HUES64 (cell line): ENCODE data around the gene NTNG1.
"Not testable (repeated sequence)": the region's sequence is repeated elsewhere in the genome, so short reads cannot be mapped to it uniquely, and the experiment has no call there.

Experiments
- H3K27ac ChIP-seq: 2 replicates; pipeline ENCODE4 v1.7.0; 2013; ENCODE audit warnings: low read depth, low read length, inconsistent platforms
- H3K27me3 ChIP-seq: 2 replicates; pipeline ENCODE4 v1.6.1; 2013; ENCODE audit warnings: mild to moderate bottlenecking, low read length; ENCODE audit not compliant: insufficient read depth
- H3K36me3 ChIP-seq: 2 replicates; pipeline ENCODE4 v1.6.1; 2013; ENCODE audit warnings: mild to moderate bottlenecking, low read length; ENCODE audit not compliant: insufficient read depth
- H3K4me1 ChIP-seq: 2 replicates; pipeline ENCODE4 v1.6.1; 2013; ENCODE audit warnings: mild to moderate bottlenecking, low read length, moderate library complexity; ENCODE audit not compliant: insufficient read depth
- H3K4me3 ChIP-seq: 2 replicates; pipeline ENCODE4 v1.5.1; 2013; ENCODE audit warnings: mild to moderate bottlenecking, low read length, moderate library complexity
- H3K9ac ChIP-seq: 2 replicates; pipeline ENCODE4 v1.6.1; 2013; ENCODE audit warnings: mild to moderate bottlenecking, low read depth, low read length
- H3K9me3 ChIP-seq: 2 replicates; pipeline ENCODE4 v1.6.1; 2013; ENCODE audit warnings: low read depth, low read length; ENCODE audit not compliant: insufficient read depth
- WGBS: fragments of 150-250, 120-280 bp; methylation state at CpG from one replicate; pipeline ENCODE4 v1.1.7; 2013; ENCODE audit warnings: missing lambda C conversion rate; 5-methylcytosine and 5-hydroxymethylcytosine counted together

Gene NTNG1

DNA sequence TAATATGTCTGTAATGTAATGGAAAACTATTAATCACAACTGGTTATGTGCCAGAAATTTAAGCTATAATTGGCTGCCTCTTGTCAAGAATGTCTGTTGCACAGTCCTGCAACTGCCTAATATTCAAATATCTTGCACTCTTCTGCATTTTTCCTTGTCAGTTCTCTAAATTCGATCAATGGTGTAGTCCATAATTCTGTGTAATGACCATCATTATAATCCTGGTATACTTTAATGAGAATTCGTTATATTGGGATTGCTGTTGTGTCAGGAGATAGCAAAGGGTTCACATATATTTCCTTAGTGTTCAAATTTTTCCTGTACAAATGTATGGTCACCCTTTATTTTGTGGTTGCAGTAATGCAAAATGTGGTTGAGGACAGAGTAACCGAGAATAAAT lies 4.8 kb downstream of the NTNG1 start:
- H3K27me3 ChIP-seq = peaks cover 8% of the 10 kb centered on the region; the same call in 1 of the 2 replicates
- no peak overlapping the region for H3K9ac ChIP-seq
- H3K27ac ChIP-seq = no peak overlapping the region
- 97% methylated on average over 3 of the region's 3 CpGs for WGBS
- no peaks in the 10 kb centered on the region for H3K9me3 ChIP-seq
- H3K4me1 ChIP-seq = peaks cover 12% of the 10 kb centered on the region; the same call in 1 of the 2 replicates
- H3K4me3 ChIP-seq = no peak overlapping the region
- no peaks in the 10 kb centered on the region for H3K36me3 ChIP-seq

- 97% methylated on average over 5 of the region's 6 CpGs for WGBS
- peaks cover 7% of the 10 kb centered on the region; the same call in 1 of the 2 replicates for H3K4me1 ChIP-seq
- no peaks in the 10 kb centered on the region for H3K27me3 ChIP-seq
- no peak overlapping the region for H3K27ac ChIP-seq
- no peaks in the 10 kb centered on the region for H3K9me3 ChIP-seq
- H3K4me3 ChIP-seq = no peak overlapping the region
- H3K36me3 ChIP-seq = no peaks in the 10 kb centered on the region
- H3K9ac ChIP-seq = no peak overlapping the region
These were observed 7.0 kb downstream of the NTNG1 start for GRCh38 chr1:107147843-107148242.

- 90% methylated on average over 1 of the region's 1 CpG for WGBS
- H3K36me3 ChIP-seq = no peaks in the 10 kb centered on the region
- no peak overlapping the region for H3K27ac ChIP-seq
- no peaks in the 10 kb centered on the region for H3K9me3 ChIP-seq
- H3K9ac ChIP-seq = no peak overlapping the region
- no peak overlapping the region for H3K4me3 ChIP-seq
- no peaks in the 10 kb centered on the region for H3K27me3 ChIP-seq
- H3K4me1 ChIP-seq = no peaks in the 10 kb centered on the region
These were observed 9.1 kb downstream of the NTNG1 start for GRCh38 chr1:107149946-107150345.

DNA sequence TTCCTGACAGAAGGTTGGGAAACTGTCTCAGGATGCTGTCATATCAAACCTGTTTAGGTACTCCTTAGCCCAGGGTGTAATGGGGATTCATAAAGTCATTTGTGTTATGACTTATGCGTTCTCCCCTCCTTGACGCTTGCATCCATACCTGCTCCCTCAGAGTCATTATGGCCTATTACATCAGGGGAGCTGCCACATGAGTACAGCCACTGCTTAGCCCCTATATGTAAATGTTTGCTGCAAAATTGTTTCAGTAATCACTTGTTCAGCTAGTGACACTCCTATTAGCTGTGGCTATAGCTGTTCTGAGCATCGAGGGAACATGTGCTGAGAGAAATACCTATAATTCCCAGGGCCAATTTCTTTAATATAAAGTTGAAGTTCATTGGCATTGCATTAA lies 10.5 kb downstream of the NTNG1 start:
- H3K9me3 ChIP-seq = no peaks in the 10 kb centered on the region
- no peaks in the 10 kb centered on the region for H3K27me3 ChIP-seq
- no peak overlapping the region for H3K27ac ChIP-seq
- H3K9ac ChIP-seq = no peak overlapping the region
- WGBS = 100% methylated on average over 3 of the region's 3 CpGs
- no peak overlapping the region for H3K4me3 ChIP-seq
- H3K36me3 ChIP-seq = no peaks in the 10 kb centered on the region
- H3K4me1 ChIP-seq = no peaks in the 10 kb centered on the region

DNA sequence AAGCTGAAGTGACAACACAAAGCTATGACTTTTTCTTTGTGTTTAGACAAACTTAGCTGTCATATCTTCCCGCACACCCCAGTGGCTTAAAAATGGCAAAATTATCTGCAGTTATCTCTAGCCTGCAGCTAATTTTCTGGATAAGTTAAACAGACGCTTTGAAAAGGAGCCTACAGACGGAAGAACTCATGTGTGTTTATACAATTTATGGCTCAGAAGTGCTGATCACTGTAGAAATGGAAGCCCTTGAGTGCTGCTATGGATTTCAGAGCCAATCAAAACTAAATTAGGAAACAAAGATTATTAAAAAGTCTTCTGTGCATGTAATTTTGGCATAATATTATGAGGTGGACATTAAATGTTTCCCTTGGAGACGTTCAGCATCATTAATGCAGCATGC lies 11.6 kb downstream of the NTNG1 start:
- Histone ChIP-seq H3K27me3 (no peaks in the 10 kb centered on the region), H3K36me3 (no peaks in the 10 kb centered on the region), H3K4me3 (no peak overlapping the region), H3K27ac (no peak overlapping the region), H3K9ac (no peak overlapping the region), H3K4me1 (no peaks in the 10 kb centered on the region), H3K9me3 (no peaks in the 10 kb centered on the region)
- WGBS = 93% methylated on average over 3 of the region's 4 CpGs

GRCh38 chr1:107153014-107153413 lies 12.2 kb downstream of the NTNG1 start:
- 96% methylated on average over 2 of the region's 2 CpGs for WGBS
- Histone ChIP-seq H3K4me1 (no peaks in the 10 kb centered on the region), H3K27me3 (no peaks in the 10 kb centered on the region), H3K9ac (no peak overlapping the region), H3K4me3 (no peak overlapping the region), H3K27ac (no peak overlapping the region), H3K36me3 (no peaks in the 10 kb centered on the region), H3K9me3 (no peaks in the 10 kb centered on the region)

GRCh38 chr1:107158496-107158895 lies 17.7 kb downstream of the NTNG1 start:
- 96% methylated on average over 5 of the region's 5 CpGs for WGBS

GRCh38 chr1:107158991-107159390 lies 18.2 kb downstream of the NTNG1 start:
- Histone ChIP-seq H3K4me1 (no peaks in the 10 kb centered on the region), H3K9ac (no peak overlapping the region), H3K9me3 (0 out of 2 replicates have a peak, but pooled peaks cover 4% of the 10 kb centered on the region), H3K27ac (no peak overlapping the region), H3K27me3 (no peaks in the 10 kb centered on the region), H3K4me3 (no peak overlapping the region), H3K36me3 (no peaks in the 10 kb centered on the region)
- WGBS = 91% methylated on average over 3 of the region's 3 CpGs

More at GRCh38 chr1:107158496-107158895, 17.7 kb downstream of the NTNG1 start:
- Histone ChIP-seq H3K9ac (no peak overlapping the region), H3K9me3 (no peaks in the 10 kb centered on the region), H3K36me3 (no peaks in the 10 kb centered on the region), H3K27ac (no peak overlapping the region), H3K4me3 (no peak overlapping the region), H3K27me3 (no peaks in the 10 kb centered on the region), H3K4me1 (no peaks in the 10 kb centered on the region)

DNA sequence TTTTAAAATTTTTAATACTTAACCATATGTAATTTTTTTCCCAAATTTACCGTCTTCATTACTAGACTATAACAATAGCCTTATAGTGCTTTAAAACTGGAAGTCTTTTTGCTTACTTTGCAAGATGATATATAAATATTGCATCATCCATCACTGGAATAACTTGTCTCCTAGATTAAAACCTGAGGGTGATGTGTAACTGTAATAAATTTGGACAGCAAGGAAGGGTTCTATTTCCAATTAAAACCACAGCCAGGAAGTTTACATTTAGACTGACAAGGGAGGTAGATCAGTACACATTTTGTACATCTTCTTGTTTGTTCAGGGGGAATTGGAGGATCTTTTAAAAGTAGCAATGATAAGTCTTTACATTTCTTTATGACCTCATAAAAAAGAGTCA lies 21.9 kb downstream of the NTNG1 start:
- no peak overlapping the region for H3K4me3 ChIP-seq
- H3K36me3 ChIP-seq = no peaks in the 10 kb centered on the region
- H3K27me3 ChIP-seq = no peaks in the 10 kb centered on the region
- WGBS = no CpG with 5 or more reads among the region's 1 CpG
- H3K4me1 ChIP-seq = no peaks in the 10 kb centered on the region
- no peak overlapping the region for H3K9ac ChIP-seq
- no peak overlapping the region for H3K27ac ChIP-seq
- H3K9me3 ChIP-seq = 0 out of 2 replicates have a peak, but pooled peaks cover 6% of the 10 kb centered on the region

DNA sequence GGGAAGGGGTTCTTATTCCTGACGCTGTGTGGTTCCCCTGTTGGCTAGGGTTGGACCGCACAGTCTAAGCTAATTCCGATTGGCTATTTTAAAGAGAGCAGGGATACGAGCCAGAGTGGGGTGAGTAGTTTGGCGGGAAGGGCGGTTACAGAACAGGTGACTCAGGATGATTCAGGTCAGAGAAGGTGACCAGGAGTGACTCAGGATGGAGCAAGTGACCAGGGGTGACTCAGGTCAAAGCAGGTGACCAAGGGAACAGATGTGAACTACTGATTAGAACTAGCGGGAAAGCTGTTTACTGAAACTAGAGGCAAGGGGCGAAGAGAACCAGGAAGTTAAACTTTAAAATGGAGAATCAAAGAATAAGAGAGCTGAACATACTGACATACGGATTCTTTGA lies 24.1 kb downstream of the NTNG1 start:
- H3K4me1 ChIP-seq, H3K9me3 ChIP-seq, H3K27ac ChIP-seq, H3K9ac ChIP-seq, H3K36me3 ChIP-seq, H3K4me3 ChIP-seq, H3K27me3 ChIP-seq: not testable (repeated sequence)
- WGBS = 96% methylated on average over 9 of the region's 9 CpGs

DNA sequence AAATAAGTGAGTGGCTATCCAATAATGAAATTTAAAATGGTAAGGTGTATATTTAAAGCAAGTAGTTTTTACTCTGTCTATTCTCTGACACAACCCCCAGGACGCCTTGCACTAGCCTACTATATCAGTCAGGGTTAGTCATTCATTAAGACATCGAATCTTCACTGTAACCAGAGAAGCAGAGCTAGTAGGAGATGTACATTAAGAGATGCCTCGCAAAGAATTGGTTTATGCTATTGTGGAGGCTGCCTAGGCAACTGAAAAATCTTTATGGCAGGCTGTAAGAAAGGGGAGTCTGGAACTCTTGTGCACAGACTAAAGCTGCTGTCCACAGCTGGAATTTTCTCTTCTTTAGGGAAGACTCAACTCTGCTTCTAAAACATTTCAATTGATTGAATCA lies 28.8 kb downstream of the NTNG1 start:
- Histone ChIP-seq H3K9ac (no peak overlapping the region), H3K36me3 (no peaks in the 10 kb centered on the region), H3K27ac (no peak overlapping the region), H3K27me3 (no peaks in the 10 kb centered on the region), H3K4me3 (no peak overlapping the region), H3K9me3 (no peaks in the 10 kb centered on the region), H3K4me1 (no peaks in the 10 kb centered on the region)
- WGBS = 94% methylated on average over 3 of the region's 3 CpGs

DNA sequence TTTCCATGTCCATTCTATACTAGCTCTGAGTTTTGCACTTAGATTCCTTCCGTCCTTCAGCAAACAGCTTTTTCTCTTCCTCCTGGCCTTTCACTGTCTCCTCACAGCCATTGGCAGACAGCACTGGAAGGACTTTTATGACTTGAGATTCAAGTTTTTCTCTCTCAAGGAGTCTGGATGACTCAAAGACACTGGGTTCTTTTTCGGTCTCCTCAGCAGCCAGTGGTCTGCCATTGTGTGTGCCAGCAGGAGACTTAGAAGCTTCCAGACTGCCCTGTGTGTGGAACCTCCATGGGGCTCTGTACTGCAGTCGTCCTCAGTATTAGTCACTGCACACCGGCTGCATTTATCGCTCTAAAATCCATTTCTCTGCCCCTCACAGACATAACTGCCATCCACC lies 30.5 kb downstream of the NTNG1 start:
- H3K9ac ChIP-seq = no peak overlapping the region
- WGBS = 72% methylated on average over 5 of the region's 5 CpGs
- H3K4me3 ChIP-seq = no peak overlapping the region
- peaks cover 12% of the 10 kb centered on the region for H3K4me1 ChIP-seq
- H3K27ac ChIP-seq = no peak overlapping the region
- no peaks in the 10 kb centered on the region for H3K36me3 ChIP-seq
- H3K27me3 ChIP-seq = no peaks in the 10 kb centered on the region
- no peaks in the 10 kb centered on the region for H3K9me3 ChIP-seq
